GM21576 (cell line): Measurements from ENCODE around the gene APOOL.
"Not testable (repeated sequence)": the region's sequence is repeated elsewhere in the genome, so short reads cannot be mapped to it uniquely, and the experiment has no call there.

Experiments
- ATAC-seq: cut with Tn5 transposase; IDR thresholded peaks from one replicate; pipeline ENCODE4 v1.9.1; 2021; ENCODE audit warnings: mild to moderate bottlenecking, moderate library complexity; ENCODE audit not compliant: unreplicated experiment

The APOOL gene, protein sequence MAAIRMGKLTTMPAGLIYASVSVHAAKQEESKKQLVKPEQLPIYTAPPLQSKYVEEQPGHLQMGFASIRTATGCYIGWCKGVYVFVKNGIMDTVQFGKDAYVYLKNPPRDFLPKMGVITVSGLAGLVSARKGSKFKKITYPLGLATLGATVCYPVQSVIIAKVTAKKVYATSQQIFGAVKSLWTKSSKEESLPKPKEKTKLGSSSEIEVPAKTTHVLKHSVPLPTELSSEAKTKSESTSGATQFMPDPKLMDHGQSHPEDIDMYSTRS

DNA sequence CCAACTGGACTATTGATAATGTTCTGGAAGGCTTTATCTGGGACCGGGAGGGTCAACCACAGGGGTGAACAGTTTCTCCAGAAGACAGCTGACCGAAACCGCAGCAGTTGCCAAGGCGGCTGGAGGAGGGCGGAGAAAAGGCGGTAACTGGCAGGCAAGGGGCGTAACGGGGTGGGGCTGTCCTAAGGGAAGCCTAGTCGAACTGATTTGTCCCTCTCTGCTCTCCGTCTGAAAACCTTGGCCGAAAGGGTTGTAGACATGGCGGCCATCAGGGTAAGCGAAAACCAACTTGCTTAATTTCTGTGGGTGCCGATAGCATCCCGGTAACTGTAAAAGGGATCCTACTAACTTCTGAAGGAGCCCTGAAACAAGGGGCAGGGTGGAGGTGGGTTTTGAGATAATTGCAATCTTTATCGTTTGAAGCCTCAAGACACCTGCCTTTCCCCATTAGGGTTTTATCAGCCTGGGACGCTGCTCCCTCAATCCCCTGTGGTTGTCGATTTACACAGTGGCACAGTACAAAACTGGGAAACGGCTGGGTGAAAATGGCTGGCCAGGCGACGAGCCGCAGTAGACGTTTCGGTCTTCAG is at the start of gene APOOL:
APOOL (plus strand) TSS at position 223 of the 590 bp plus-strand sequence; CDS start at position 259, 36 bp downstream.
- peak; percentile 97 for ATAC-seq

DNA sequence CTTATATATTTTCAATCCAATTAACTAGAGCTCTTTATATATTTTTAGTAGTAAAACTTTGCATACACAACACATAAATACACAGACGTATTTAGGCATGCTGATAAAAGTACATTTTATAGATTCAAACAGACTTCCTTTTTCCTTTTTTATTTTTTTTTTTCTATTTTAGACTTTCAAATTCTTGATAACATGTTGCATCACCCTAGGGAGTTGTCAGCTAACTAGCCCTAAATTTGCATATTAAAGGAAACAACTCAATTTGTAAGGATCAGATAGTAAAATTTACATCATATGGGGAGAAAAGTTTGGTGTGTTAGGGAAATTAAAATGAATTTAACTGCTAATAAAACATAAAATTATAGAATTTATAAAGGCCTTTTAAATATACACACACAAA is 47.4 kb upstream of the APOOL start:
- no peak for ATAC-seq

DNA sequence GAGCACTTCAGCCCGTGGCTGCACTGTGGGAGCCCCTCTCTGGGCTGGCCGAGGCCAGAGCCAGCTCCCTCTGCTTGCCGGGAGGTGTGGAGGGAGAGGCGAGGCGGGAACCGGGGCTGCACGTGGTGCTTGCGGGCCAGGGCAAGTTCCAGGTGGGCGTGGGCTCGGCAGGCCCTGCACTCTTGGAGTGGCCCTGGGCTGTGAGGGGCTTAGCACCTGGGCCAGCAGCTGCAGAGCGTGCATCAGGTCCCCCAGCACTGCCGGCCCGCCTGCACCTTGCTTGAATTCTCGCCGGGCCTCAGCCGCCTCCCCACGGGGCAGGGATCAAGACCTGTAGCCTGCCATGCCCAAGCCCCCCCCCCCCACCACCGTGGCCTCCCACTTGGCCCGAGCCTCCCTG is 28.9 kb upstream of the APOOL start:
- no peak for ATAC-seq

GRCh38 chrX:84991739-84992138 is 11.9 kb upstream of the APOOL start:
- not testable (repeated sequence) for ATAC-seq

- no peak for ATAC-seq
Measured at GRCh38 chrX:84993150-84993549, 10.5 kb upstream of the APOOL start.

DNA sequence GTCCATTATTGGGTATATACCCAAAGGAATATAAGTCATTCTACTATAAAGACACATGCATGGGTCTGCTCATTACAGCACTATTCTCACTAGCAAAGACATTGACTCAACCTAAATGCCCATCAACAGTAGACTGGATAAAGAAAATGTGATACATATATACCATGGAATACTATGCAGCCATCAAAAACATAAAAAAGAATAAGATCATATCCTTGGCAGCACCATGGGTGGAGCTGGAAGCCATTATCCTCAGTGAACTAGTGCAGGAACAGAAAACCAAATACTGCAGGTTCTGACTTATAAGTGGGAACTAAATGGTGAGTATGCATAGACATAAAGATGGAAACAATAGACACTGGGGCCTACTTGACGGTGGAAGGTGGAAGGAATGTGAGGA is 2.3 kb upstream of the APOOL start:
- ATAC-seq, result no peak

DNA sequence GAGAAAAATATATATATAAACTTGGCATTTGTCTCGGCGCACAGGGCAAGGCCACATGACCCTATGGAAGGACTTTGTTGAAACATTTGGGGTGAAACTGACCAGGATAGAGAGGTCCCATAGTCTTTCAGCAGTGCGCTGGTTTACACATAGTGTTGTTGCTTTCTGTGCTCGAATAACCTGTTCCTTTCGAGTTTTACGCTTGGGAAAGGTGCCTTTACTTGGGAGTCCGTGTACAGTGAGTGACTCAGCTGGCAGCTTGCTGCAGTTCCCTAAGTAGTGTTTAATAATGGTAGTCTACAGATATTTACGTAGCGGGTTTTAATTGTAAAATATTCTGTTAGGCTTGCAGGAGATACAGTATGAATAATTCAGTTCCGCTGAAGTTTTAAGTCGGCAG is 578 bp downstream of the APOOL start:
- no peak for ATAC-seq

DNA sequence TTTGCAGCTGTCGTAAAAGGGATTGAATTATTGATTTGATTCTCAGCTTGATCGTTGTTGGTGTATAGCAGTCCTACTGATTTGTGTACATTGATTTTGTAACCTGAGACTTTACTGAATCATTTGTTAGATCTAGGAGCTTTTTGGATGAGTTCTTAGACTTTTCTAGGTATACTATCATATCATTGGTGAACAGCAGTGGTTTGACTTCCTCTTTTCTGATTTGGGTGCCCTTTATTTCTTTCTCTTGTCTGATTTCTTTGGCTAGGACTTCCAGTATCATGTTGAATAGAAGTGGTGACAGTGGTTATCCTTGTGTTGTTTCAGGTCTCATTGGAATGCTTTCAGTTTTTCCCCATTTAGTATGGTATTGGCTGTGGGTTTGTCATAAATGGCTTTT is 8.4 kb downstream of the APOOL start:
- ATAC-seq, result no peak

DNA sequence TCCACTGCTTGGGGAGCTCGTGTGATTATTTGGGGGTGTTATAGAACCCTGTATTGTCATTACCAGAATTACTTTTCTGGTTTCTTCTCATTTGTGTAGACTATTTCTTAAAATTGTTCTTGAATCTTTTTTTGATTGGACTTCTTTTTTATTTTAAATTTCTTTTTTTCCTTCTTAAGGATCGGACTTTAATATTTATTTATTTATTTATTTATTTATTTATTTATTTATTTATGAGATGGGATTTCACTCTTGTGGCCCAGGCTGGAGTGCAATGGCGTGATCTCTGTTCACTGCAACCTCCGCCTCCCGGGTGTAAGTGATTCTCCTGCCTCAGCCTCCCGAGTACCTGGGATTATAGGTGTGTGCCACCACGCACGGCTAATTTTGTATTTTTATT is 11.7 kb downstream of the APOOL start:
- not testable (repeated sequence) for ATAC-seq

- no peak for ATAC-seq
Measured at GRCh38 chrX:85017721-85018120, 14.0 kb downstream of the APOOL start.

GRCh38 chrX:85018471-85018870 is 14.8 kb downstream of the APOOL start:
- ATAC-seq, result no peak

GRCh38 chrX:85020216-85020615 is 16.5 kb downstream of the APOOL start:
- no peak for ATAC-seq

- ATAC-seq, result no peak
Measured at GRCh38 chrX:85024044-85024443, 20.4 kb downstream of the APOOL start.

DNA sequence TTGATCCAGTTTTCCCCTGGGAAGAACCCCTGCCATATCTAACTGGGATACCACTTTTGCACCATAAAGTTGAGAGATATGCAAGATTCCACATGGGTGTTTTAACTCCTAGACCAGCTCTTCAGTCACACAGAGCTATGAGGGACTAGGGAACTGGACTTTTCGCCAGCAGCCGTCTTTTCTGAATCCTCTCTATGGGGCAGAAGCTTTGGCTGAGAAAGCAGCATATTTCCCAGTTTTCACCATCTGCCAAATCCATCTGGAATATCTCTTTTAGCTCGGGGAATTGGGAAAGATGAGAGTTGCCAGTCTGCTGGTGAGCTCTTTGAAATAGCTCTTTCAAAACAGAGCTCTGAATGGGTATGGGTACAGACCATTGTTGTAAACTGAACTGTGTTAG is 20.9 kb downstream of the APOOL start:
- ATAC-seq, result no peak

DNA sequence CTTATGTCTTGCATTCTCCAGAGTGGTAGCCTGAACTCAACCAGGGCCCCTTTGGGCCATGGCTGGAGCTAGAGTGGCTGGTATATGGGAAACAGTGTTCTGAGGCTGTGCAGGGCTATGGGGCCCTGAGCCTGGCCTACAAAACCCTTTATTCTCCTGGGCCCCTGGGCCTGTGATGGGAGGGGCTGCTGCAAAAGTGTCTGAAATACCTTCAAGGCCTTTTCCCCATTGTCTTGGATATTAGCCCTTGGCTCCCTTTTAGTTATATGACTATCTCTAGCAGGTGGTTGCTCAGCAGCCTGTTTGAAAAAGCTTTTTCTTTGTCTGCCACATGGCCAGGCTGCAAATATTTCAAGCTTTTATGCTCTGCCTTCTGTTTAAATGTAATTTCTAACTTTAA is 22.5 kb downstream of the APOOL start:
- ATAC-seq, result no peak

- ATAC-seq, result no peak
Measured at GRCh38 chrX:85029043-85029442, 25.4 kb downstream of the APOOL start.

DNA sequence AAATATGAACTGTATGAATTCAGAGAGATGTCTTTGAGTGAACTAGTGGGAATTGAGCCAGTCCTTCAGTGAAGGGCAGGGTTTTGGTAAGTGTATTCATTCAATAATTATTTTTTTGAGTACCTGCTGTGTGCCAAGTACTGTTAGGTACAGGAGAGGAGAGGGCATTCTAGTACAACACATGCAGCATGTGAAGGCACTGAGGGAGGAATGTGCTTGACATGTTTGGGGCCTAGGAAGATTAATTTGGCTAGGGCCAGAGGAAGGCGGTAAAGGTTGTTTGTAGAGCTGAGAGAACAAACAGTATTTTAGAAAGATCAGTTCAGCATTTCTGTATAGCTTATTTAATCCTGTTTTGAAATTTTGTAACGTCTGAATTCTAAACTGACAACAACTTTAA is 27.8 kb downstream of the APOOL start:
- ATAC-seq, result no peak

DNA sequence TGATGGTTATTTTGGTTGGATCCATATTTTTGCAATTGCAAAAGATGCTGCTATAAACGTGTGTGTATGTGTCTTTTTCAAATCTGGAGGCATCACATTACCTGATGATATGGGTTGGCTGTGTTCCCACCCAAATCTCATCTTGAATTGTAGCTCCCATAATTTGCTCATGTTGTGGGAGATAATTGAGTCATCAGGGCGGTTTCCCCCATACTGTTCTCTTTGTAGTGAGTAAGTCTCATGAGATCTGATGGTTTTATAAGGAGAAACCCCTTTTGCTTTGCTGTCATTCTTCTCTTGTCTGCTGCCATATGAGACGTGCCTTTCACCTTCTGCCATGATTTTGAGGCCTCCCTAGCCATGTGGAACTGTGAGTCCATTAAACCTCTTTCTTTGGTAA is 33.4 kb downstream of the APOOL start:
- no peak for ATAC-seq

DNA sequence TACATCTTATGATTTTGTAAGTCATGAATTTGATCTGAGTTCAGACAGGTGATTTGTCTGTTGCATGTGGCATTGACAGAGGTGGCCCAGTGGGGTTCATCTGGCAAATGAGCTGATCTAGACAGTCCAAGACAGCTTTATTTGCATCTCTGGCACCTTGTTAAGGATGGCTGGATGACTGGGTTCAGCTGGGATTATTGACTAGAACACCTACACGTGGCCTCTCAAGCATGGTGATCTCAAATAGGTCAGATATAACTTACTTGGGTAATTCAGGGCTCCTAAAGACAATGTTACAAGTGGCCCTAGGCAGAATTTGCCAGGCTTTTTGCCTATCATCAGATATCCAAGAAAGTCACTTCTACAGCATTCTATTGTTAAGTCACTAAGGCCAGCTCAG is 48.0 kb downstream of the APOOL start:
- no peak for ATAC-seq

DNA sequence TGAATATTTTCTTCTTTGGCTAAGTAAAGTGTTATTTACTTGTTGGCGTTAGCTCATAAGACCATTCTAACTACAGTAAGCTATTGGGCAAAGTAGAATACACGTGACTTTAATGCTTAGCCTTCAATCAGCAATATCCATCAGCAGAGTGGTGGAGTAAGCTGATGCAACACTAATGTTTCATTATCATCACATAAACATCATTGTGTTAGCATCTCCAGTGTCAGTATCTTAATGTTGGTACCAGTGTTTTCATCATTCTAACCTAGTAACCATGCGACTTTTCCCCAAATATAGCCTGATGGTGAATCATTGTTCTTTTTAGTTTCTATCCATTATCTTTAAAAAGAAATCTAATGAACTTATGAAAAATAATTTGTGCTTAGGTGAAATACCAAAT is 48.5 kb downstream of the APOOL start:
- no peak for ATAC-seq

DNA sequence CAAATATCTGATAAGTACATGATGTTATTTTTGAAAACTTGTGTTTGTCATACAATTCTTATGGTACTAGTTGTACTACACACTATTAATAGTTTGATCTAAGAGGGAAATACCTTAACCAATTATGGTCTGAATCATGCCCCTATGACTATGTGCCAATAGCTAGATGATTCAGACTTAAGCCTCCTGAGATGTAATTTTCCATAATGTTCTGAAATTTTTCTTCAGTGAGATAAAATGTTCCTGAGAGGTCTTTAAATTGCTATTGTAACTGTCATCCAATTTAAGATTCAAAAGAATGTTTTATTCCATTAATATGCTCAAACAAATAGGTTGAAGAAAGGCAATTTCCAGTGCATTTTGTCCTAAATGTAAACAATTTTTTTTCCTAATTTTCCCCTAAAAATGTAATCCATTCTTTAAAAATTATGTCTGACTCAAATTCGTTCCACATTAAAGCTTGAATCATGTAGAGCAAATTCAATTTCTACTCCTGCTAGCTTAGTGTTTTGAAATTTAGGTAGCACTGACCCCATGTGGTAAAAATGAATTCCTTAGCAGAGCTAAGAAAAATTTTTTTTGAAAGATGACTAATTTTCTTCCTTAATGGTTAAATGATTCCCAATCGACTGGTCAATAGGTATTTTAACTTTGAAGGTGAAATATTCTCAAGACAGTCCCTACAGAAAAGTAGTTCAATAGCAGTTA is 49.1 kb downstream of the APOOL start:
- no peak for ATAC-seq

GRCh38 chrX:85065512-85066198 is 62.0 kb downstream of the APOOL start:
- no peak for ATAC-seq
